GM12878 (cell line): ENCODE data around the gene TULP1. TPM values are rescaled to one million over a fixed set of nuclear protein-coding genes. Genes with fewer than 3 reads are reported as not detected.

Experiments used
- ATAC-seq: fragments of 200-7000 bp; cut with Tn5 transposase; 3 replicates; pipeline ENCODE4 v1.9.1; 2020; ENCODE audit warnings: mild to moderate bottlenecking, moderate library complexity
- BruUV-seq: library from RNA; stranded (reverse); fragments of 400-500 nt; replicated peaks from 2 replicates; lab custom pipeline; 2021; lab: Mats Ljungman, UMichigan
- CTCF ChIA-PET: fragments of 300-600 bp; sonication (Branson Sonifier 250); formaldehyde crosslinking; extraction: SDS; loops from one replicate; lab custom pipeline; 2021; ENCODE audit warnings: inconsistent platforms; lab: Yijun Ruan, JAX
- POLR2A ChIA-PET: fragments of 350-600 bp; formaldehyde crosslinking; extraction: SDS; loops from one replicate; lab custom pipeline; 2021; ENCODE audit warnings: inconsistent platforms; lab: Charles Lee
- RAD21 ChIA-PET: fragments of 300-600 bp; sonication (Branson Sonifier 250); formaldehyde crosslinking; loops from one replicate; lab custom pipeline; 2023; ENCODE audit warnings: antibody characterized with exemption; ENCODE audit not compliant: unreplicated experiment; lab: Charles Lee
- SMC1A ChIA-PET: fragments of 300-600 bp; sonication (Branson Sonifier 250); formaldehyde crosslinking; loops from one replicate; lab custom pipeline; 2023; ENCODE audit not compliant: unreplicated experiment, uncharacterized antibody; lab: Charles Lee
- DNase-seq: peaks from one replicate; pipeline ENCODE4 v3.0.0-alpha.2; 2011; ENCODE audit warnings: low read depth, low spot score
- FAIRE-seq: peaks from 3 replicates; lab custom pipeline; 2011; peaks lifted over from hg19 to GRCh38; lab: Jason Lieb, UNC
- H2AFZ ChIP-seq: 2 replicates; pipeline ENCODE4 v1.6.0; 2011; ENCODE audit warnings: low read depth, low read length, control low read depth; ENCODE audit not compliant: control insufficient read depth
- H3K27ac ChIP-seq: 2 replicates; pipeline ENCODE4 v1.5.1; 2011; ENCODE audit warnings: control low read depth; ENCODE audit not compliant: control insufficient read depth, insufficient read depth
- H3K27me3 ChIP-seq, 2 experiments: replicated peaks in 1 of 2; 2 replicates each; pipeline versions ENCODE4 v1.6.0 to v1.6.1; 2011; ENCODE audit warnings: low read length in 1 of 2; ENCODE audit not compliant: control insufficient read depth in 2 of 2, insufficient read depth in 2 of 2
- H3K36me3 ChIP-seq, 2 experiments: 2 replicates each; pipeline ENCODE4 v1.5.1; 2011; ENCODE audit warnings: low read length in 1 of 2; ENCODE audit not compliant: control insufficient read depth in 2 of 2, insufficient read depth in 2 of 2
- H3K4me1 ChIP-seq: 2 replicates; pipeline ENCODE4 v1.6.1; 2011; ENCODE audit warnings: mild to moderate bottlenecking, low read length, moderate library complexity, mixed read lengths; ENCODE audit not compliant: control insufficient read depth, insufficient read depth
- H3K4me2 ChIP-seq: 2 replicates; pipeline ENCODE4 v1.6.0; 2011; ENCODE audit warnings: control low read depth; ENCODE audit not compliant: control insufficient read depth, insufficient read depth
- H3K4me3 ChIP-seq: fragments of 200-600 bp; sonication (generic); 2 replicates; pipeline ENCODE4 v1.5.1; 2016
- H3K79me2 ChIP-seq: 2 replicates; pipeline ENCODE4 v1.6.0; 2011; ENCODE audit warnings: low read length; ENCODE audit not compliant: control insufficient read depth, insufficient read depth
- H3K9ac ChIP-seq: 2 replicates; pipeline ENCODE4 v1.8.0; 2011; ENCODE audit warnings: low read length, control low read depth, mixed read lengths; ENCODE audit not compliant: control insufficient read depth, insufficient read depth
- H3K9me3 ChIP-seq: replicated peaks from 3 replicates; pipeline ENCODE4 v1.5.1; 2011; ENCODE audit warnings: mild to moderate bottlenecking, low read length; ENCODE audit not compliant: control insufficient read depth, insufficient read depth
- H4K20me1 ChIP-seq: 2 replicates; pipeline ENCODE4 v1.6.0; 2011; ENCODE audit not compliant: control insufficient read depth, insufficient read depth
- ASH2L ChIP-seq: fragments of 300-600, 200-600 bp; sonication (generic); IDR thresholded peaks from 2 replicates; pipeline ENCODE4 v1.6.1; 2017; ENCODE audit warnings: low read depth, mild to moderate bottlenecking, borderline replicate concordance
- MTA2 ChIP-seq: fragments of 450-650 bp; IDR thresholded peaks from 2 replicates; pipeline ENCODE4 v1.6.1; 2016; ENCODE audit warnings: low read depth, mild to moderate bottlenecking, moderate library complexity
- SREBF1 ChIP-seq: IDR thresholded peaks from 2 replicates; pipeline ENCODE4 v1.6.1; 2012; ENCODE audit warnings: mild to moderate bottlenecking, low read length
- STAT1 ChIP-seq: fragments of 450-650 bp; conservative IDR thresholded peaks from 2 replicates; pipeline ENCODE4 v1.6.1; 2014; ENCODE audit warnings: antibody characterized with exemption, mild to moderate bottlenecking
- WGBS: methylation state at CpG from one replicate; pipeline ENCODE4 v1.1.6; 2016; ENCODE audit warnings: low lambda C conversion rate; ENCODE audit not compliant: insufficient replicate concordance, insufficient coverage; ENCODE audit errors: missing lambda C conversion rate; 5-methylcytosine and 5-hydroxymethylcytosine counted together
- in situ Hi-C: fragments of 300-500 bp; cut with MboI; formaldehyde crosslinking; loops from 9 replicates; pipeline ENCODE4 v1.14.3; 2018; ENCODE audit warnings: mixed read lengths
- intact Hi-C: fragments of 100-400 bp; cut with micrococcal nuclease; formaldehyde crosslinking; loops from one replicate; pipeline ENCODE4 v1.14.2; 2022; ENCODE audit not compliant: unreplicated experiment
- polyA plus RNA-seq, 11 experiments: library from polyadenylated mRNA; depleted of rRNA in 4 of 11; unstranded in 6 of 11; stranded (reverse) in 5 of 11; fragments of >200 nt; fragmentation: Nextera tagmentation in 4 of 11; fragmentation: Illumina TruSeq in 1 of 11; extraction: Ambion mirVana in 4 of 11; extraction: Trizol in 1 of 11; gene quantifications; 1 replicate in 1 of 11; 2 replicates in 10 of 11; pipeline versions ENCODE4 v1.2.1 to v1.2.3, GENCODE V29; 2011 to 2016; ENCODE audit warnings: inconsistent platforms in 2 of 11, missing spikeins in 2 of 11, low read depth in 1 of 11
- total RNA-seq, 4 experiments: library from RNA; depleted of rRNA in 3 of 4; stranded (reverse); fragments of >200 nt in 3 of 4; fragmentation: Illumina TruSeq in 1 of 4; extraction: Trizol in 1 of 4; gene quantifications; 2 replicates each; pipeline versions ENCODE4 v1.2.1 to v1.2.3, GENCODE V29; 2013 to 2021
- TF ChIP-seq, protein P1 (sequence below): fragments of 450-650 bp; IDR thresholded peaks from 2 replicates; pipeline ENCODE4 v1.6.1; 2017; ENCODE audit warnings: low read depth, mild to moderate bottlenecking, moderate library complexity
- TF ChIP-seq, protein P2 (sequence below): fragments of 450-650 bp; IDR thresholded peaks from 2 replicates; pipeline ENCODE4 v1.6.1; 2017; ENCODE audit warnings: borderline replicate concordance

The TULP1 gene
- total and polyA plus RNA-seq, 10 of the 15 experiments (the other 5 are each of a cell fraction or from before 2014, with no cell fraction given), result not detected

DNA sequence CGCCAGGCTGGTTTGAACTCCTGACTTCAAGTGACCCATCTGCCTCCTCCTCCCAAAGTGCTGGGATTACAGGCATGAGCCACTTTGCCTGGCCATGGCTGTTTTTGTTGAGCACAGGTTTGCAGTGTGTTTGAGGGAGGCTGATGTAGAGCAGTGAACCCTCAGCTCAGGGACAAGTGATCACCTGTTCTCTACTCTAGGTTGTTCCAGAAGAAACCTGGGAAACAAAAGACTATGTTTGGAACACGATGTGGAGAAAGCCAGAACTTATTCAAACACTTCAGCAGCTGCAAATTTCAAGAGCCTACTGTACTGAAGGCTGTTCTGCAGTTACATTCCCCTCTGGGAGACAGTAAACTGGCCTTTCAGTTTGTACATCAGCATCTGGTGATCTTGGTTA, 4.7 kb downstream of the TULP1 start:
- no peak for FAIRE-seq
- 16% methylated on average over 2 of the region's 2 CpGs for WGBS
- no peaks in the 10 kb centered on the region for H3K79me2 ChIP-seq
- ChIA-PET CTCF (no interaction called here), SMC1A (interaction anchor here (0.8 kb wide), 1 partner anchor 182 kb away, joined by 3 read pairs; no protein-coding TSS in a partner anchor), RAD21 (no interaction called here), POLR2A (interaction anchor here (0.5 kb wide), 1 partner anchor 373 kb away, joined by 5 read pairs; no protein-coding TSS in a partner anchor)
- H3K4me2 ChIP-seq, result no peak overlapping the region
- H3K9me3 ChIP-seq, result no peaks in the 10 kb centered on the region
- no peak for DNase-seq
- H3K27ac ChIP-seq, result no peak overlapping the region
- no peak for ATAC-seq
- in situ Hi-C loops (no loop called here), intact Hi-C loops (no loop called here)
- no TSS peak for BruUV-seq
- H3K4me1 ChIP-seq, result peaks cover 6% of the 10 kb centered on the region; the same call in 1 of the 2 replicates
- no peak overlapping the region for H3K4me3 ChIP-seq
- H2AFZ ChIP-seq, result no peak overlapping the region
- peaks cover 3 to 6% of the 10 kb centered on the region in 2 experiments; a peak in 1 of 4 replicates for H3K27me3 ChIP-seq
- H3K36me3 ChIP-seq, result no peaks in the 10 kb centered on the region
- TF ChIP-seq ASH2L, result no peak
- no peak for TF ChIP-seq SREBF1
- TF ChIP-seq, protein P1, sequence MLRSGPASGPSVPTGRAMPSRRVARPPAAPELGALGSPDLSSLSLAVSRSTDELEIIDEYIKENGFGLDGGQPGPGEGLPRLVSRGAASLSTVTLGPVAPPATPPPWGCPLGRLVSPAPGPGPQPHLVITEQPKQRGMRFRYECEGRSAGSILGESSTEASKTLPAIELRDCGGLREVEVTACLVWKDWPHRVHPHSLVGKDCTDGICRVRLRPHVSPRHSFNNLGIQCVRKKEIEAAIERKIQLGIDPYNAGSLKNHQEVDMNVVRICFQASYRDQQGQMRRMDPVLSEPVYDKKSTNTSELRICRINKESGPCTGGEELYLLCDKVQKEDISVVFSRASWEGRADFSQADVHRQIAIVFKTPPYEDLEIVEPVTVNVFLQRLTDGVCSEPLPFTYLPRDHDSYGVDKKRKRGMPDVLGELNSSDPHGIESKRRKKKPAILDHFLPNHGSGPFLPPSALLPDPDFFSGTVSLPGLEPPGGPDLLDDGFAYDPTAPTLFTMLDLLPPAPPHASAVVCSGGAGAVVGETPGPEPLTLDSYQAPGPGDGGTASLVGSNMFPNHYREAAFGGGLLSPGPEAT, result no peak
- TF ChIP-seq MTA2, result no peak
- TF ChIP-seq STAT1, result no peak
- H4K20me1 ChIP-seq, result no peaks in the 10 kb centered on the region
- no peak overlapping the region for H3K9ac ChIP-seq

DNA sequence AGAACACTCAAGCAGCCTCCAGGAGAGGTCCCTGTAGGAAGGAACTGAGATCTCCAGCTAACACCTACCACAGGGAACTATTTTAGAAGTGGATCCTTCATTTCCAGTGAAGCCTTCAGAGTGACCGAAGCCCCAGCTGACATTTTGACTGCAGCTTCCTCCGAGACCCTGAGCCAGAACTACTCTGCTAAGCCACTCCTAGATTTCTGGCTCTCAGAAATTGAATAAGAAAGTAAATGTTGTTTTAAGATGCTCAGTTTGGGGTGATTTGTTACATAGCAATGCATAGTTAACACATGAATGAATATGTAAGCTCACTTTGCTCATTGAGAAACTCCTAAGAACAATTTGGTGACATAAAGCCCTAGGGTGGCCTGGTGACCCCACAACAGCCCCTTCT, 5.5 kb downstream of the TULP1 start:
- H3K79me2 ChIP-seq, result no peaks in the 10 kb centered on the region
- in situ Hi-C loops (no loop called here), intact Hi-C loops (no loop called here)
- H2AFZ ChIP-seq, result no peak overlapping the region
- SMC1A ChIA-PET, result interaction anchor here (0.6 kb wide), 1 partner anchor 302 kb away, joined by 4 read pairs; no protein-coding TSS in a partner anchor
- CTCF ChIA-PET, result interaction anchor here (0.7 kb wide), 1 partner anchor 230 kb away, joined by 3 read pairs; no protein-coding TSS in a partner anchor
- no peaks in the 10 kb centered on the region for H3K36me3 ChIP-seq
- RAD21 ChIA-PET, result no interaction called here
- BruUV-seq, result no TSS peak
- H3K27me3 ChIP-seq, result peaks cover 3 to 6% of the 10 kb centered on the region in 2 experiments; a peak in 1 of 4 replicates
- H4K20me1 ChIP-seq, result no peaks in the 10 kb centered on the region
- H3K4me1 ChIP-seq, result peaks cover 6% of the 10 kb centered on the region; the same call in 1 of the 2 replicates
- H3K4me3 ChIP-seq, result no peak overlapping the region
- H3K9me3 ChIP-seq, result no peaks in the 10 kb centered on the region
- DNase-seq (no peak), FAIRE-seq (no peak), ATAC-seq (no peak)
- H3K9ac ChIP-seq, result no peak overlapping the region
- H3K27ac ChIP-seq, result no peak overlapping the region
- H3K4me2 ChIP-seq, result no peak overlapping the region
- POLR2A ChIA-PET, result no interaction called here
- TF ChIP-seq, protein P2, sequence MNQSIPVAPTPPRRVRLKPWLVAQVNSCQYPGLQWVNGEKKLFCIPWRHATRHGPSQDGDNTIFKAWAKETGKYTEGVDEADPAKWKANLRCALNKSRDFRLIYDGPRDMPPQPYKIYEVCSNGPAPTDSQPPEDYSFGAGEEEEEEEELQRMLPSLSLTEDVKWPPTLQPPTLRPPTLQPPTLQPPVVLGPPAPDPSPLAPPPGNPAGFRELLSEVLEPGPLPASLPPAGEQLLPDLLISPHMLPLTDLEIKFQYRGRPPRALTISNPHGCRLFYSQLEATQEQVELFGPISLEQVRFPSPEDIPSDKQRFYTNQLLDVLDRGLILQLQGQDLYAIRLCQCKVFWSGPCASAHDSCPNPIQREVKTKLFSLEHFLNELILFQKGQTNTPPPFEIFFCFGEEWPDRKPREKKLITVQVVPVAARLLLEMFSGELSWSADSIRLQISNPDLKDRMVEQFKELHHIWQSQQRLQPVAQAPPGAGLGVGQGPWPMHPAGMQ, result no peak
- WGBS, result 41% methylated on average over 2 of the region's 2 CpGs
